NOMO-1 (cell line): ENCODE measurements around the gene FOXRED1.
"Not testable (repeated sequence)": the region's sequence is repeated elsewhere in the genome, so short reads cannot be mapped to it uniquely, and the experiment has no call there.

ENCODE experiments used
- DNase-seq, 2 experiments: peaks; one replicate each; lab custom pipeline; 2025; ENCODE audit not compliant: unreplicated experiment in 2 of 2; lab: John Stamatoyannopoulos, UW

Gene FOXRED1

GRCh38 chr11:126268361-126268707 lies 620 bp upstream of the FOXRED1 start:
- DNase-seq = no peak

- no peak for DNase-seq
Measured at GRCh38 chr11:126277322-126277721, 8.4 kb downstream of the FOXRED1 start.

- DNase-seq = no peak
Measured at GRCh38 chr11:126277780-126278179, 8.8 kb downstream of the FOXRED1 start.

GRCh38 chr11:126279191-126279590 lies 10.2 kb downstream of the FOXRED1 start:
- DNase-seq = no peak

GRCh38 chr11:126280595-126280994 lies 11.6 kb downstream of the FOXRED1 start:
- DNase-seq = peak; percentile 56

- no peak for DNase-seq
Measured at GRCh38 chr11:126281245-126281644, 12.3 kb downstream of the FOXRED1 start.

GRCh38 chr11:126281666-126282175 lies 12.8 kb downstream of the FOXRED1 start:
- no peak for DNase-seq

GRCh38 chr11:126282361-126282735 lies 13.4 kb downstream of the FOXRED1 start:
- DNase-seq = peak in 1 of 2 experiments; percentile 11

GRCh38 chr11:126282736-126283591 lies 14.0 kb downstream of the FOXRED1 start, which contains the start of gene TIRAP:
TSS of gene TIRAP (plus strand) at chr11:126283093. CDS start at chr11:126290895, 7,802 bp downstream.
- peak; percentile 40 to 62 for DNase-seq

GRCh38 chr11:126284829-126285228 lies 15.9 kb downstream of the FOXRED1 start:
- DNase-seq = peak; percentile 20 to 46

GRCh38 chr11:126288237-126288636 lies 19.3 kb downstream of the FOXRED1 start:
- no peak for DNase-seq

- DNase-seq = no peak
Measured at GRCh38 chr11:126290887-126291286, 21.9 kb downstream of the FOXRED1 start.

- DNase-seq = no peak
Measured at GRCh38 chr11:126293726-126294125, 24.8 kb downstream of the FOXRED1 start.

GRCh38 chr11:126297004-126297403 lies 28.1 kb downstream of the FOXRED1 start:
- no peak for DNase-seq

- DNase-seq = peak; percentile 71 to 90
Measured at GRCh38 chr11:126303623-126304456, 34.9 kb downstream of the FOXRED1 start, which contains the start of gene DCPS. TSS of gene DCPS (plus strand) at chr11:126304060. CDS start at chr11:126304081, 21 bp downstream.

GRCh38 chr11:126304457-126305075 lies 35.6 kb downstream of the FOXRED1 start:
- DNase-seq = no peak

GRCh38 chr11:126305699-126306098 lies 36.7 kb downstream of the FOXRED1 start:
- DNase-seq = no peak

- DNase-seq = peak; percentile 46 to 71
Measured at GRCh38 chr11:126307706-126308105, 38.8 kb downstream of the FOXRED1 start.

- no peak for DNase-seq
Measured at GRCh38 chr11:126308271-126308671, 39.3 kb downstream of the FOXRED1 start.

- not testable (repeated sequence) for DNase-seq
Measured at GRCh38 chr11:126308771-126309170, 39.8 kb downstream of the FOXRED1 start.
